Hepatocyte (in vitro differentiated cells): Measurements from ENCODE around the gene ALDH1A3. TPM values are rescaled to one million over a fixed set of nuclear protein-coding genes. Genes with fewer than 3 reads are reported as not detected.

Experiments
- DNase-seq: peaks from one replicate; pipeline ENCODE4 v3.0.0-alpha.2; 2016; ENCODE audit warnings: low spot score
- H2AFZ ChIP-seq: fragments of 200-600 bp; sonication (generic); 2 replicates; pipeline ENCODE4 v1.6.0; 2016; ENCODE audit warnings: antibody characterized with exemption, mild to moderate bottlenecking
- H3K27ac ChIP-seq: fragments of 200-600 bp; sonication (generic); 2 replicates; pipeline ENCODE4 v1.5.1; 2016; ENCODE audit warnings: mild to moderate bottlenecking
- H3K27me3 ChIP-seq: fragments of 200-600 bp; sonication (generic); 2 replicates; pipeline ENCODE4 v1.6.1; 2016
- H3K36me3 ChIP-seq: fragments of 200-600 bp; sonication (generic); replicated peaks from 2 replicates; pipeline ENCODE4 v1.5.1; 2016; ENCODE audit warnings: low read depth; ENCODE audit not compliant: insufficient read depth
- H3K4me1 ChIP-seq: fragments of 200-600 bp; sonication (generic); 2 replicates; pipeline ENCODE4 v1.5.1; 2016; ENCODE audit warnings: mild to moderate bottlenecking, moderate library complexity; ENCODE audit not compliant: insufficient read depth
- H3K4me2 ChIP-seq: fragments of 200-600 bp; sonication (generic); 2 replicates; pipeline ENCODE4 v1.6.0; 2016
- H3K4me3 ChIP-seq: fragments of 200-600 bp; sonication (generic); 2 replicates; pipeline ENCODE4 v1.5.1; 2016; ENCODE audit warnings: mild to moderate bottlenecking
- H3K79me2 ChIP-seq: fragments of 200-600 bp; sonication (generic); 2 replicates; pipeline ENCODE4 v1.6.0; 2017; ENCODE audit warnings: mild to moderate bottlenecking
- H3K9me2 ChIP-seq: fragments of 200-600 bp; sonication (generic); replicated peaks from 2 replicates; pipeline ENCODE4 v1.6.0; 2017; ENCODE audit warnings: mild to moderate bottlenecking; ENCODE audit not compliant: insufficient read depth
- H3K9me3 ChIP-seq: fragments of 200-600 bp; sonication (generic); 2 replicates; pipeline ENCODE4 v1.5.1; 2016; ENCODE audit warnings: low read depth, mild to moderate bottlenecking
- H4K20me1 ChIP-seq: fragments of 200-600 bp; sonication (generic); 2 replicates; pipeline ENCODE4 v1.6.0; 2016; ENCODE audit warnings: mild to moderate bottlenecking; ENCODE audit not compliant: insufficient read depth, poor library complexity, severe bottlenecking
- CTCF ChIP-seq: fragments of 200-600 bp; sonication (generic); IDR thresholded peaks from 2 replicates; pipeline ENCODE4 v1.5.1; 2016; ENCODE audit warnings: antibody characterized with exemption, mild to moderate bottlenecking; ENCODE audit not compliant: poor library complexity
- EZH2 ChIP-seq: fragments of 200-600 bp; sonication (generic); IDR thresholded peaks from 2 replicates; pipeline ENCODE4 v1.6.1; 2016; ENCODE audit warnings: antibody characterized with exemption, mild to moderate bottlenecking, borderline replicate concordance
- EZH2phosphoT487 ChIP-seq: fragments of 200-600 bp; sonication (generic); IDR thresholded peaks from one replicate; pipeline ENCODE4 v1.6.1; 2018; ENCODE audit warnings: antibody characterized with exemption, mild to moderate bottlenecking, low read depth, moderate library complexity; ENCODE audit not compliant: unreplicated experiment, severe bottlenecking
- WGBS: methylation state at CpG from one replicate; pipeline ENCODE4 v1.1.6; 2016; ENCODE audit warnings: low lambda C conversion rate; ENCODE audit errors: missing lambda C conversion rate; 5-methylcytosine and 5-hydroxymethylcytosine counted together
- polyA plus RNA-seq: library from polyadenylated mRNA; unstranded; fragments of >200 nt; fragmentation: Nextera tagmentation; extraction: Ambion mirVana; gene quantifications from 2 replicates; pipeline ENCODE4 v1.2.1, GENCODE V29; 2016
- small RNA-seq: library from RNA; depleted of rRNA; stranded (forward); fragments of <200 nt; gene quantifications from one replicate; pipeline ENCODE3, GENCODE V24; 2014
- total RNA-seq: library from RNA; depleted of rRNA; stranded (reverse); fragments of >200 nt; gene quantifications from 2 replicates; pipeline ENCODE4 v1.2.3, GENCODE V29; 2014

The ALDH1A3 gene
- total and polyA plus RNA-seq, 2 experiments from 2014 or later = 6.8 to 20.5 TPM

- TF ChIP-seq EZH2phosphoT487 (no peak), CTCF (no peak), EZH2 (no peak)
- Histone ChIP-seq H3K27me3 (no peaks in the 10 kb centered on the region), H3K4me2 (no peak overlapping the region), H3K4me1 (no peaks in the 10 kb centered on the region), H3K36me3 (no peaks in the 10 kb centered on the region), H3K4me3 (no peak overlapping the region), H3K9me3 (no peaks in the 10 kb centered on the region), H3K79me2 (no peaks in the 10 kb centered on the region), H3K9me2 (no peaks in the 10 kb centered on the region), H3K27ac (no peak overlapping the region), H2AFZ (no peak overlapping the region), H4K20me1 (no peaks in the 10 kb centered on the region)
- WGBS = 73% methylated on average over 3 of the region's 3 CpGs
- no peak for DNase-seq
Measured at GRCh38 chr15:100952566-100952965, 72.9 kb downstream of the ALDH1A3 start.

DNA sequence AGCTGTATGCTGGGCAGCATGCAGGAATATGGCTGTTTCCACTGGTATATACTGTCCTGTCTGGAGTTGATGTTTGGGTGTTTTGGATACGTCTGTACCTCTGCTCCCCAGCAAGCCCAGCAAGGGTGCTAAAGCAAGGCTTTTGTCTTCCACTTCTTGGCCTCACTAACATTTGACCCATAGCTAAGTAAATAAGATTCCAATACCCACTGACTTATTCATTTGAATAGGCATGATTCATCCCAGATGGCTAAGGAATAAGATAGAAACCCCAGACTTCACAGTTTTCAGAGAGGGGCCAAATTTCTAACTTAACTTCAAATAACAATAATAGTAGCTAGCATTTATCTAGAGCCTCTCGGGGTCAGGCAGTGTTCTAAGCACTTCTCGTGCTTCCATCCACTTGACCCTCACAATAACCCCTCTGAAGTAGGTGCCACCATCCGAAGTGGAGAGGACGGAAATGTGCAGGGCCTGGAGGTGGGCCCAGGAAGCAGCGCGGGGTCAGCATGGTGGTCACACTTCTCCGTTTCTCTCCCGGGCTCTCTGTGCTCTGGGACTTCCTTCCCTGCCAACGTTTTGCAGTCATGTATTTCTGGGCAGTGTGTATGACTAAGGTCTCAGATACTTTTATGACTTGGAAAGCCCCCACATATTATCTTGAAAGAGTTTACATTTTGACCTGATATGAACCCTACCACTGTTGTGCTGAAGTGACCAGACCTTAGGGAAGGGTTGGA is 78.9 kb downstream of the ALDH1A3 start:
- Histone ChIP-seq H3K9me2 (no peaks in the 10 kb centered on the region), H4K20me1 (no peaks in the 10 kb centered on the region), H3K36me3 (no peaks in the 10 kb centered on the region), H3K4me3 (no peak overlapping the region), H3K4me1 (no peaks in the 10 kb centered on the region), H3K79me2 (no peaks in the 10 kb centered on the region), H3K9me3 (no peaks in the 10 kb centered on the region), H3K4me2 (no peak overlapping the region), H2AFZ (no peak overlapping the region), H3K27ac (no peak overlapping the region), H3K27me3 (no peaks in the 10 kb centered on the region)
- no peak for DNase-seq
- TF ChIP-seq EZH2 (no peak), CTCF (no peak), EZH2phosphoT487 (no peak)
- 80% methylated on average over 10 of the region's 10 CpGs for WGBS

DNA sequence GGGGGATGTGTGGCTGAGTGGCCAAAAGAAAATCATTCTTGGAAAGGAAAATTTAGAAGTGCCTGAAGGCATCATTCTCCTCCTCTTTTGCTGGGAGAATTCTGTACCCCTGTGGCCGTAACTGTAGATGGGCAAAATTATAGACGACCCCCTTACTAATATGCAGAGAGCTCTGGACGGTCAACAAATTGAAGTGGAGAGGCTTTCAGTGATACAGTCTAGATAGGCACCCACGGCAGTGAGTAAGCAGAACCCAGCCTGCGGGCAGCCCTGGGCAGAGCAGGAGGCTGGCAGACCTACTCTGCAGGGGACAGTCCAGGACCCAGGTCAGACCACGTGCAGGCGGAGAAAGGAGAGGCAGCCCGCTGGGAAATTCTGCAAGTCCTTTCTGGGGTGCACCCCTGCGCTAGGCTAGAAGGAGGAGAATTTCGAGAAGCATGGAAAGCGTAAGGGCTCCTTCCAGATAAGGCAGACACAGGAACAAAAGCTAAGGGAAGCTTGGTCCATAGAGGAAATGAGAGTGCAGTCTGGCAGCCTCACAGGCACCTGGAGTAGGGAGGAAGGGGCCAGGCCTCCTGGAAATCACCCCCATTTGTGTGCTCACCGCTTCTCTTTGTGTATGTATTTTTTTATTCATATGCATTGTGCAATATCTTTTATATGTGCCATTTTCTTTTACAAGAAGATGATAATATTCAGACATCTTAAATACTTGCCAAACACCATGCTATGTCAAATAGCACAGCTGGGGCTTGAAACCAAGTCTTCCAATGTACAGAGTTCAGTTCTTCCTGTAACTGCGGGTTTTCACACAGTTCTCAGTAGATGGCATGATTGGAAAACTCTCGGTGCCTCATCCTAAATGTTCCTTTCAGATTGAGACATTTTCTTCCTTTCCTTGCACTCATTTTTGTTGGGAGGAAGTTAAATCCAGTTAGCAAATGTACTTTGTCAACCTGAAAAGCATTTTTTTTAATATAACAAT is 79.7 kb downstream of the ALDH1A3 start:
- Histone ChIP-seq H2AFZ (no peak overlapping the region), H4K20me1 (no peaks in the 10 kb centered on the region), H3K4me2 (no peak overlapping the region), H3K4me3 (no peak overlapping the region), H3K27me3 (no peaks in the 10 kb centered on the region), H3K36me3 (no peaks in the 10 kb centered on the region), H3K9me3 (no peaks in the 10 kb centered on the region), H3K27ac (no peak overlapping the region), H3K9me2 (no peaks in the 10 kb centered on the region), H3K79me2 (no peaks in the 10 kb centered on the region), H3K4me1 (no peaks in the 10 kb centered on the region)
- WGBS = 91% methylated on average over 14 of the region's 14 CpGs
- TF ChIP-seq EZH2 = no peak
- no peak for TF ChIP-seq EZH2phosphoT487
- TF ChIP-seq CTCF = no peak
- DNase-seq = no peak

Small RNAs within 50 kb of the gene (small RNA-seq; reads per million reads assigned to genes)
- gene AC015712.3 = not detected

Other genes starting within 250 kb of the ALDH1A3 start
- gene LRRK1, start 39.5 kb downstream of the ALDH1A3 start, total RNA-seq = 2.1 and 2.6 TPM in 2 replicates
- gene LRRK1, start 39.5 kb downstream of the ALDH1A3 start, polyA plus RNA-seq = 2.1 and 2.7 TPM in 2 replicates